MCF 10A (cell line): ENCODE data around the gene SPINT2. TPM values are rescaled to one million over a fixed set of nuclear protein-coding genes. Genes with fewer than 3 reads are reported as not detected.

Source experiments
- BruUV-seq: library from RNA; stranded (reverse); fragments of 400-500 nt; replicated peaks from 2 replicates; lab custom pipeline; 2021; lab: Mats Ljungman, UMichigan
- CTCF ChIA-PET: fragments of 300-600 bp; sonication (Branson Sonifier 250); formaldehyde crosslinking; extraction: SDS; loops from one replicate; lab custom pipeline; 2021; ENCODE audit warnings: antibody characterized with exemption, inconsistent platforms; lab: Yijun Ruan, JAX
- POLR2A ChIA-PET: fragments of 300-600, 350-650 bp; sonication (Branson Sonifier 250); formaldehyde crosslinking; extraction: SDS; loops from one replicate; lab custom pipeline; 2020; ENCODE audit warnings: antibody characterized with exemption, inconsistent platforms; lab: Yijun Ruan, JAX
- DNase-seq: peaks from one replicate; pipeline ENCODE4 v3.0.0-alpha.2; 2018; ENCODE audit not compliant: unreplicated experiment
- H3K27ac Mint-ChIP-seq: one replicate; pipeline ENCODE4 v1.8.0; 2022; ENCODE audit warnings: mild to moderate bottlenecking, low read depth, mixed read lengths; ENCODE audit not compliant: unreplicated experiment
- H3K27me3 Mint-ChIP-seq: one replicate; pipeline ENCODE4 v1.8.0; 2022; ENCODE audit warnings: mixed read lengths; ENCODE audit not compliant: insufficient read depth, unreplicated experiment
- H3K36me3 Mint-ChIP-seq: one replicate; pipeline ENCODE4 v1.8.0; 2022; ENCODE audit warnings: mild to moderate bottlenecking, moderate library complexity, mixed read lengths; ENCODE audit not compliant: insufficient read depth, unreplicated experiment
- H3K4me1 Mint-ChIP-seq: one replicate; pipeline ENCODE4 v1.8.0; 2022; ENCODE audit warnings: mixed read lengths; ENCODE audit not compliant: insufficient read depth, unreplicated experiment
- H3K4me3 Mint-ChIP-seq: one replicate; pipeline ENCODE4 v1.8.0; 2022; ENCODE audit warnings: mild to moderate bottlenecking, moderate library complexity, mixed read lengths; ENCODE audit not compliant: unreplicated experiment
- H3K9me3 Mint-ChIP-seq: one replicate; pipeline ENCODE4 v1.8.0; 2022; ENCODE audit warnings: mixed read lengths; ENCODE audit not compliant: unreplicated experiment
- intact Hi-C: fragments of 100-400 bp; cut with micrococcal nuclease; formaldehyde crosslinking; loops from 2 replicates; pipeline ENCODE4 v1.14.1; 2022
- total RNA-seq: library from RNA; stranded (reverse); gene quantifications from 2 replicates; pipeline ENCODE4 v1.2.3, GENCODE V29; 2022
- TF ChIP-seq, protein P1 (sequence below): fragments of 200-600 bp; IDR thresholded peaks from one replicate; pipeline ENCODE4 v1.8.0; 2022; ENCODE audit warnings: antibody characterized with exemption, mild to moderate bottlenecking; ENCODE audit not compliant: unreplicated experiment

Gene SPINT2
- total RNA-seq, 1 experiment from 2014 or later: 333 TPM

DNA sequence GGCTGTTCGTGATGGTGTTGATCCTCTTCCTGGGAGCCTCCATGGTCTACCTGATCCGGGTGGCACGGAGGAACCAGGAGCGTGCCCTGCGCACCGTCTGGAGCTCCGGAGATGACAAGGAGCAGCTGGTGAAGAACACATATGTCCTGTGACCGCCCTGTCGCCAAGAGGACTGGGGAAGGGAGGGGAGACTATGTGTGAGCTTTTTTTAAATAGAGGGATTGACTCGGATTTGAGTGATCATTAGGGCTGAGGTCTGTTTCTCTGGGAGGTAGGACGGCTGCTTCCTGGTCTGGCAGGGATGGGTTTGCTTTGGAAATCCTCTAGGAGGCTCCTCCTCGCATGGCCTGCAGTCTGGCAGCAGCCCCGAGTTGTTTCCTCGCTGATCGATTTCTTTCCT lies 27.5 kb downstream of the SPINT2 start:
- Mint-ChIP-seq H3K36me3 (peaks cover 73% of the 10 kb centered on the region), H3K9me3 (no peaks in the 10 kb centered on the region), H3K4me1 (peaks cover 21% of the 10 kb centered on the region), H3K27me3 (no peaks in the 10 kb centered on the region), H3K4me3 (no peak overlapping the region), H3K27ac (no peak overlapping the region)
- intact Hi-C loops: no loop called here
- ChIA-PET CTCF (interaction anchor here (0.5 to 1.1 kb wide), 4 partner anchors 10 to 72 kb away, joined by 3 read pairs; no protein-coding TSS in a partner anchor), POLR2A (interaction anchor here (1.0 to 3.4 kb wide), 2 partner anchors 14 to 25 kb away, joined by 3 to 18 read pairs; no protein-coding TSS in a partner anchor)
- BruUV-seq: TSS peak; percentile 75
- DNase-seq: no peak
- TF ChIP-seq, protein P1, sequence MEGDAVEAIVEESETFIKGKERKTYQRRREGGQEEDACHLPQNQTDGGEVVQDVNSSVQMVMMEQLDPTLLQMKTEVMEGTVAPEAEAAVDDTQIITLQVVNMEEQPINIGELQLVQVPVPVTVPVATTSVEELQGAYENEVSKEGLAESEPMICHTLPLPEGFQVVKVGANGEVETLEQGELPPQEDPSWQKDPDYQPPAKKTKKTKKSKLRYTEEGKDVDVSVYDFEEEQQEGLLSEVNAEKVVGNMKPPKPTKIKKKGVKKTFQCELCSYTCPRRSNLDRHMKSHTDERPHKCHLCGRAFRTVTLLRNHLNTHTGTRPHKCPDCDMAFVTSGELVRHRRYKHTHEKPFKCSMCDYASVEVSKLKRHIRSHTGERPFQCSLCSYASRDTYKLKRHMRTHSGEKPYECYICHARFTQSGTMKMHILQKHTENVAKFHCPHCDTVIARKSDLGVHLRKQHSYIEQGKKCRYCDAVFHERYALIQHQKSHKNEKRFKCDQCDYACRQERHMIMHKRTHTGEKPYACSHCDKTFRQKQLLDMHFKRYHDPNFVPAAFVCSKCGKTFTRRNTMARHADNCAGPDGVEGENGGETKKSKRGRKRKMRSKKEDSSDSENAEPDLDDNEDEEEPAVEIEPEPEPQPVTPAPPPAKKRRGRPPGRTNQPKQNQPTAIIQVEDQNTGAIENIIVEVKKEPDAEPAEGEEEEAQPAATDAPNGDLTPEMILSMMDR: no peak

DNA sequence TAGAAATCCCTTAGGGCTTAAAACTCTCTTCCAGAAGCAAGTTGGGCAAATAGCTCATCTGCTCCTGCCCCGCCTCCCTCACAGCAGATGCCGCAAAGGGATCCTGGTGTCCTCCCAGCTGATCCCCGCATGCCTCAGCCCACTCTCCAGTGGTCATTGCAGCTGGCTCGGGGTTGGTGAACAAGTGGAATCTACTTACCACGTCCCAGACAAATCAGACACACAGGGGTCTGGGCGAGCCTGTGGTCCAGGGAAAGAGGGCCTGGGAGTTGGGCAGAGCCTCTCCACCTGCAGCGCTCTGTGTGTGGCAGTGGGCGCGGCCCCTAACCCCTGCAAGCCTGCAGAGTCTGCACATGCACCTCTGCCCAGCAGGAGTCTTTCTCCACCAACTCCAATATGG lies 28.9 kb downstream of the SPINT2 start:
- CTCF ChIA-PET: no interaction called here
- no peak overlapping the region for H3K27ac Mint-ChIP-seq
- no TSS peak for BruUV-seq

DNA sequence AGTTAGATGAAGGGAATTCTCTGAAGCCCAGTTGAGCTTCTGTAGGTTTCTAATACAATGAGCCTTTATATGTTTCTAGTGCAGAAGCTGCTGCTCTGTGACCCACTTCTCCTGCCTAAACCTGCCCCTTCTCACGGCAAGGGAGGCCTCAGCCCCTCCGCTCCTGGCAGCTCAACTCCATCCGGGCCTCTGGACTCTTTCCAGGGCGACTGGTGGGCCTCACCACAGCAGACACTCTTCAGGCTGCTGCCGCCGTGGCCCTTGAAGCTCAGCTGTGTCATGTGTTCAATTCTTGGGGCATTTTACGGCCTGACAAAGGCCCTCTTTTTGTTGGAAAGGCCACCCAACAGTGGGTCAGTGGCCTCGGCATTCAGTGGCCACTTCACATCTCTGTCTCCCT lies 29.7 kb downstream of the SPINT2 start:
- no peak overlapping the region for H3K4me3 Mint-ChIP-seq
- no peak for DNase-seq
- peaks cover 58% of the 10 kb centered on the region for H3K36me3 Mint-ChIP-seq
- H3K27me3 Mint-ChIP-seq: no peaks in the 10 kb centered on the region
- no TSS peak for BruUV-seq
- H3K9me3 Mint-ChIP-seq: no peaks in the 10 kb centered on the region
- TF ChIP-seq, protein P1: no peak
- peaks cover 21% of the 10 kb centered on the region for H3K4me1 Mint-ChIP-seq
- POLR2A ChIA-PET: interaction anchor here (1.2 to 1.7 kb wide), 3 partner anchors 10 to 18 kb away, joined by 3 to 10 read pairs (median 6); partner anchors contain the start of gene C19orf33
- H3K27ac Mint-ChIP-seq: no peak overlapping the region
- intact Hi-C loops: no loop called here
- CTCF ChIA-PET: interaction anchor here (0.6 to 1.0 kb wide), 4 partner anchors 10 to 481 kb away, joined by 3 to 5 read pairs (median 4); partner anchors contain the start of genes C19orf33 and CATSPERG

More for the DNA sequence above, 28.9 kb downstream of the SPINT2 start:
- H3K9me3 Mint-ChIP-seq: no peaks in the 10 kb centered on the region
- H3K27me3 Mint-ChIP-seq: no peaks in the 10 kb centered on the region
- POLR2A ChIA-PET: interaction anchor here (0.6 to 1.2 kb wide), 2 partner anchors 19 to 23 kb away, joined by 4 to 6 read pairs; no protein-coding TSS in a partner anchor
- DNase-seq: no peak
- TF ChIP-seq, protein P1: no peak
- H3K4me1 Mint-ChIP-seq: peaks cover 21% of the 10 kb centered on the region
- intact Hi-C loops: no loop called here
- peaks cover 66% of the 10 kb centered on the region for H3K36me3 Mint-ChIP-seq
- H3K4me3 Mint-ChIP-seq: no peak overlapping the region

DNA sequence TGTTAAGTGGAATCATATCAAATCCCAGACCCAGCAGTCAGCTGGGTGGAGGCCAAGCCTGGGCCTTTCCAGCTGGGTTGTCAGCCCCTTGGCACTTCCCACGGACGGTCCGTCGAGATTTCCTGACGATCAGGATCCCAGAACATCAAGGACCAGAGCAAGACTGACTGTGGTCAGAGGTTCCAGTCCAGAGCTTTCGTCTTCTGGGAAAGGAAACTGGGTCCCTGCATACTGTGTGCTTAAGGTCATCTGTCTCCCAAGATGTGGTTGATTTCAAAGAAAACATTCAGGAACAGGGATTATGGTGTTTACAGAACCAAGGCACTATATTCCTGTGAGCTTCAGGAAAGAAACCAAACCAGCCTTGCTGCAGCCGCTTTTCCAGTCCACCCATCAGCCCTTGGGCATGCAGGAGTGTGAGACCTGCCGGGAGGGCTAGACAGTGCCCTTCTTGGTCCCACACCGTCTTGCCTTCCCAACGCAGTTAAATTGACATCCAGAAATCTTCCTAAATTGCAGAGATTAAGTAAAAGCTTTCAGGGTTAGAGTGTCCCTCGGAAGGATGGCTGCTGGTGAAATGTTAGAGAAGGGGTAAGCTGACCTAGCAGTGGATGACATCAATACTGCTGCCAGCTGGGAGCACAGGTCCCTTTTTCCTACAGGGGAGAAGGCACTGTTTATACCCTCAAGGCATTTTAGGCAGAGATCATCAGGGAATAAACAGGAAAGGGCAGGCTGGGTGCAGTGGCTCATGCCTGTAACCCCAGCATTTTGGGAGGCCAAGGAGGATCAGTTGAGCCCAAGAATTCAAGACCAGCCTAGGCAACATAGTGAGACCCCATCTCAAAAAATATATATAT lies 34.7 kb downstream of the SPINT2 start:
- H3K36me3 Mint-ChIP-seq: peaks cover 18% of the 10 kb centered on the region
- intact Hi-C loops: no loop called here
- no peaks in the 10 kb centered on the region for H3K9me3 Mint-ChIP-seq
- H3K27me3 Mint-ChIP-seq: no peaks in the 10 kb centered on the region
- no peak for DNase-seq
- TF ChIP-seq, protein P1: no peak
- CTCF ChIA-PET: interaction anchor here (0.9 kb wide), 1 partner anchor 62 kb away, joined by 4 read pairs; no protein-coding TSS in a partner anchor
- POLR2A ChIA-PET: interaction anchor here (0.6 to 0.9 kb wide), 2 partner anchors 18 to 22 kb away, joined by 3 read pairs; no protein-coding TSS in a partner anchor
- BruUV-seq: no TSS peak
- H3K27ac Mint-ChIP-seq: no peak overlapping the region
- no peak overlapping the region for H3K4me3 Mint-ChIP-seq
- peaks cover 19% of the 10 kb centered on the region for H3K4me1 Mint-ChIP-seq
